ENCODE results near the gene AAR2.

DNA sequence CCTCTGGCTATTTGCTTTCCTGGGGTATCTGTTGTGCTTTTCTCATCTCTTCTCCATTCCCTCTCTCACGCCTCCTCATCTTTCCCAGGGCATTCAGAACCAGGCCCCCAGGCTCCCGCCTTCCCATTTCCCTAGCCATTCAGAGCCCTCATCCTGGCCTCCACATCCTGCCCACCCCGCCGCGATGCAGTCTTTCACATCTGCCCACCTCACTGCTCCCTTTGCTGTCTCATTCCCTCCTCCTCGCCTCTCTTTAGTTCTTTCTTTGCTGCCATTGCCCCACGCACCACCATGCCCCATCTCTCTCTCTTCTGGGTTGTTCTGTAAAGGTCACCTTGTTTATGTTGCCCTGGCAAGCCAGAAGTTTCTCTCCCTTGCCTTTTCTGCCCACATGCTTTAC is 10.6 kb upstream of the AAR2 start:
- TF ChIP-seq, protein P1, sequence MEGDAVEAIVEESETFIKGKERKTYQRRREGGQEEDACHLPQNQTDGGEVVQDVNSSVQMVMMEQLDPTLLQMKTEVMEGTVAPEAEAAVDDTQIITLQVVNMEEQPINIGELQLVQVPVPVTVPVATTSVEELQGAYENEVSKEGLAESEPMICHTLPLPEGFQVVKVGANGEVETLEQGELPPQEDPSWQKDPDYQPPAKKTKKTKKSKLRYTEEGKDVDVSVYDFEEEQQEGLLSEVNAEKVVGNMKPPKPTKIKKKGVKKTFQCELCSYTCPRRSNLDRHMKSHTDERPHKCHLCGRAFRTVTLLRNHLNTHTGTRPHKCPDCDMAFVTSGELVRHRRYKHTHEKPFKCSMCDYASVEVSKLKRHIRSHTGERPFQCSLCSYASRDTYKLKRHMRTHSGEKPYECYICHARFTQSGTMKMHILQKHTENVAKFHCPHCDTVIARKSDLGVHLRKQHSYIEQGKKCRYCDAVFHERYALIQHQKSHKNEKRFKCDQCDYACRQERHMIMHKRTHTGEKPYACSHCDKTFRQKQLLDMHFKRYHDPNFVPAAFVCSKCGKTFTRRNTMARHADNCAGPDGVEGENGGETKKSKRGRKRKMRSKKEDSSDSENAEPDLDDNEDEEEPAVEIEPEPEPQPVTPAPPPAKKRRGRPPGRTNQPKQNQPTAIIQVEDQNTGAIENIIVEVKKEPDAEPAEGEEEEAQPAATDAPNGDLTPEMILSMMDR (IDR thresholded peaks at IDR 0.05): no peak
- TF ChIP-seq POLR2A (IDR thresholded peaks at IDR 0.05) (no peak), EP300 (IDR thresholded peaks at IDR 0.05) (no peak)

Data from tibial nerve (tissue), 4 donors.